Measurements from ENCODE around the gene FNDC3B. TPM values are rescaled to one million over a fixed set of nuclear protein-coding genes. Genes with fewer than 3 reads are reported as not detected.

Gene FNDC3B
- total RNA-seq, 2 donors from 2014 or later = 57.6 to 69.3 TPM

DNA sequence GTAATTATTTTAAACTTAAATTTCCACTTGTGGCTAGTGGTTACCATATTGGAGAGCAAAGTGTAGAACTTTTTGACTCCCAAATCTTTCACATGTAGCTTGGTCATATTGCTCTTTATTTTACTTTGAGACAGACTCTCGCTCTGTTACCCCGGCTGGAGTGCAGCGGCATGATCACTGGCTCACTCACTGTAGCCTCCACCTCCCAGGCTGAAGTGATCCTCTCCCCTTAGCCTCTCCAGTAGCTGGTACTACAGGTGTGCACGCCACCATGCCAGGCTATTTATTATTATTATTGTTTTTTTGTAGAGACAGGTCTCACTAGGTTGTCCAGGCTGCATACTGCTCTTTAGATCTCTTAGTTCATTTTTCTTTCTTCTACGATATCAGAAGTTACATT lies 3.9 kb downstream of the FNDC3B start:
- TF ChIP-seq CTCF (IDR thresholded peaks at IDR 0.05) = no peak
- H3K9me3 ChIP-seq = no peaks in the 10 kb centered on the region
- peak overlapping the region; percentile 99 for H3K27ac ChIP-seq
- H3K4me1 ChIP-seq = peaks cover 0 to 57% of the 10 kb centered on the region in 2 donors
- H3K27me3 ChIP-seq = no peaks in the 10 kb centered on the region
- DNase-seq (ENCODE audit: low spot score) = no peak
- no peak overlapping the region for H3K4me3 ChIP-seq
- no peaks in the 10 kb centered on the region for H3K36me3 ChIP-seq

- Histone ChIP-seq H3K4me3 (no peak overlapping the region), H3K36me3 (no peaks in the 10 kb centered on the region), H3K4me1 (peaks cover 0 to 57% of the 10 kb centered on the region in 2 donors)
Observed at GRCh38 chr3:172043766-172044165, 4.4 kb downstream of the FNDC3B start.

DNA sequence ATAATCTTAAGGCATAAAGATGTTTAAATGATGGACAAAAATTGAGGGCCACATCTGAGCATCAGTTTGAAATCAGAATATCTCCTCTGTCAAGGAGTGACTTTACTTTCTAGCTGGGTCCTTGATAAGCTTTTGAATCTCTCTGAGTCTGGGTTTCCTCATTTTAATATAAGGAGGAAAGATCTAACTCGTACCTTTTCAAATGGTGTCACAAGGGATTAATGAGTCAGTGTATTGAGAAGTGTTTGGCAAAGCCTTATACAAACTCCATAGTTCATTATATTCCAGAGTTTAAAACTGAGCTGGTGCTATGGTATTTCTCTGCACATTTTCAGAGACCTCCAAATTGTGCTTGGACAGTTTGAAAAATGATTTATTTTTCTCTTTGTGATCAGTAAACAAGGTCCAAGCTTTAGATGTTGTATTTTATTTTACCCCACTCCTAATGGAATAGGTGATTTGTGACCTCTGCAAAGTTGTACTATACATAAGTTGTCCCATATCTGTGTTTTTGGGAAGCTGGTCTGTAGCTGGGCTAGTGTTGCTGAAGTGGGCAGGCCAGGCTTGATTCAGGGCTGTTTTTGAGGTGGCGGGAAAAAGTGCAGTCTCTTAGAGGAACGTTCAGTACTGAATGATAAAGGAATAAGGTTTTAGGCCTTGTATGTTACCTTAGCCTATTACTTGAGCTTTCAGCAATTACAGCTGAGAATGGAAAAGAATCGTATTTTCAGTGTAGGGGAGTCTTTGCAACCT lies 5.6 kb downstream of the FNDC3B start:
- no peak for DNase-seq (ENCODE audit: low spot score)
- Histone ChIP-seq H3K4me1 (peaks cover 0 to 53% of the 10 kb centered on the region in 2 donors), H3K9me3 (no peaks in the 10 kb centered on the region), H3K27ac (peak overlapping the region; percentile 24 to 99), H3K4me3 (no peak overlapping the region), H3K36me3 (no peaks in the 10 kb centered on the region), H3K27me3 (no peaks in the 10 kb centered on the region)
- TF ChIP-seq CTCF (IDR thresholded peaks at IDR 0.05) = no peak

More at GRCh38 chr3:172043766-172044165, 4.4 kb downstream of the FNDC3B start:
- Histone ChIP-seq H3K9me3 (no peaks in the 10 kb centered on the region), H3K27ac (peak overlapping the region in 1 of 2 donors; percentile 99), H3K27me3 (no peaks in the 10 kb centered on the region)
- no peak for DNase-seq (ENCODE audit: low spot score)
- no peak for TF ChIP-seq CTCF (IDR thresholded peaks at IDR 0.05)

- DNase-seq (ENCODE audit: low spot score) = no peak
- Histone ChIP-seq H3K9me3 (no peaks in the 10 kb centered on the region), H3K36me3 (no peaks in the 10 kb centered on the region), H3K4me1 (peaks cover 0 to 52% of the 10 kb centered on the region in 2 donors), H3K27ac (peak overlapping the region; percentile 23 to 29), H3K4me3 (no peak overlapping the region), H3K27me3 (no peaks in the 10 kb centered on the region)
- TF ChIP-seq CTCF (IDR thresholded peaks at IDR 0.05) = no peak
Observed at GRCh38 chr3:172046268-172046915, 7.0 kb downstream of the FNDC3B start.

DNA sequence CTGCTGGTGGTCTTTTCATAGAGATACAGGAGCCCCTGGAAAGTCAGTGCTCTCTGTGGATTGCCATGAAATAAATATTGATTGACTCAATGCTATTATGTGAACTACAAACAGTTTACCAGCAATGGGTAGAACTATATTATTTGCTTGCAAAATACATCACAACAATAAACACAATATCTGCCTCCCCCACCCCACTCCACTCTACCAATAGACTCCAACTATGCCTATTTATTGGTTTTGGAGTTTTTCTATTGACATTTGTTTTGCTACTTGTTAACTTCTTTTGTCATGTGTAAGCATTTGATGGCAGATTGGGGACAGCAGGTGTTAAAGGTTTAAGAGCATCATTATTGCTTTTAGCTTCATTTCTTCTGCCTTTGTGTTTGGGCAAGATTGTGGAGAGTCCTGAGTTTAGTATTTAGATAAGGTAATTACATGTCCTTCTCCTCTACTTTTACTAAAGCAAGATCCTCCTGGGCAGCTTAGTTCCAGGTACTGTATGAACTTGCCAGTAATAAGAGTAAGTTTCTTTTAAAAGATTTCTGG lies 8.3 kb downstream of the FNDC3B start:
- peaks cover 7% of the 10 kb centered on the region for H3K36me3 ChIP-seq
- no peak for DNase-seq (ENCODE audit: low spot score)
- peaks cover 0 to 40% of the 10 kb centered on the region in 2 donors for H3K4me1 ChIP-seq
- H3K4me3 ChIP-seq = no peak overlapping the region
- H3K9me3 ChIP-seq = no peaks in the 10 kb centered on the region
- no peak overlapping the region for H3K27ac ChIP-seq
- TF ChIP-seq CTCF (IDR thresholded peaks at IDR 0.05) = no peak
- no peaks in the 10 kb centered on the region for H3K27me3 ChIP-seq

Data from right atrium auricular region (tissue), 2 donors.